Keratinocyte (primary cell): ENCODE results near the gene APBB1. TPM values are rescaled to one million over a fixed set of nuclear protein-coding genes. Genes with fewer than 3 reads are reported as not detected.

Experiments
- DNase-seq: peaks from one replicate; pipeline ENCODE4 v3.0.0-alpha.2; 2011; ENCODE audit warnings: low read depth, missing footprints, low spot score
- FAIRE-seq: peaks from 2 replicates; lab custom pipeline; 2011; peaks lifted over from hg19 to GRCh38; lab: Jason Lieb, UNC
- H2AFZ ChIP-seq: 2 replicates; pipeline ENCODE4 v1.6.0; 2012; ENCODE audit warnings: low read length, control low read depth, inconsistent platforms; ENCODE audit not compliant: control insufficient read depth
- H3K27ac ChIP-seq: 2 replicates; pipeline ENCODE4 v1.5.1; 2011; ENCODE audit warnings: low read length; ENCODE audit not compliant: control insufficient read depth, insufficient read depth
- H3K27me3 ChIP-seq: 3 replicates; pipeline ENCODE4 v1.6.0; 2011; ENCODE audit warnings: low read length; ENCODE audit not compliant: control insufficient read depth, insufficient read depth; ENCODE audit errors: extremely low read depth
- H3K36me3 ChIP-seq, 2 experiments: 2 replicates in 1 of 2; 3 replicates in 1 of 2; pipeline ENCODE4 v1.5.1; 2011; ENCODE audit warnings: low read length in 2 of 2, mild to moderate bottlenecking in 1 of 2; ENCODE audit not compliant: control insufficient read depth in 2 of 2, insufficient read depth in 2 of 2; ENCODE audit errors: extremely low read depth in 1 of 2
- H3K4me1 ChIP-seq: 3 replicates; pipeline ENCODE4 v1.5.1; 2011; ENCODE audit warnings: low read length; ENCODE audit not compliant: control insufficient read depth, insufficient read depth; ENCODE audit errors: extremely low read depth
- H3K4me2 ChIP-seq: 3 replicates; pipeline ENCODE4 v1.6.0; 2011; ENCODE audit warnings: low read depth, low read length; ENCODE audit not compliant: control insufficient read depth, insufficient read depth; ENCODE audit errors: extremely low read depth
- H3K4me3 ChIP-seq, 3 experiments: fragments of 200-600 bp in 1 of 3; sonication (generic) in 1 of 3; 2 replicates in 2 of 3; 3 replicates in 1 of 3; pipeline ENCODE4 v1.5.1; 2011 to 2016; ENCODE audit warnings: low read length in 3 of 3, mild to moderate bottlenecking in 3 of 3, control low read depth in 2 of 3, inconsistent platforms in 1 of 3, low read depth in 1 of 3, mixed read lengths in 1 of 3, mixed run types in 1 of 3, moderate library complexity in 1 of 3; ENCODE audit not compliant: control insufficient read depth in 2 of 3, insufficient read depth in 2 of 3; ENCODE audit errors: extremely low read depth in 1 of 3
- H3K79me2 ChIP-seq: 2 replicates; pipeline ENCODE4 v1.6.0; 2012; ENCODE audit warnings: low read length; ENCODE audit not compliant: control insufficient read depth, insufficient read depth
- H3K9ac ChIP-seq: 3 replicates; pipeline ENCODE4 v1.6.0; 2011; ENCODE audit warnings: low read length; ENCODE audit not compliant: control insufficient read depth, insufficient read depth; ENCODE audit errors: extremely low read depth
- H3K9me1 ChIP-seq: 3 replicates; pipeline ENCODE4 v1.6.0; 2011; ENCODE audit warnings: low read length; ENCODE audit not compliant: control insufficient read depth, insufficient read depth; ENCODE audit errors: extremely low read depth
- H3K9me3 ChIP-seq: 2 replicates; pipeline ENCODE4 v1.5.1; 2012; ENCODE audit warnings: low read depth, low read length; ENCODE audit not compliant: control insufficient read depth
- H4K20me1 ChIP-seq: 3 replicates; pipeline ENCODE4 v1.6.0; 2011; ENCODE audit warnings: low read length; ENCODE audit not compliant: control insufficient read depth, insufficient read depth; ENCODE audit errors: extremely low read depth
- EZH2 ChIP-seq: IDR thresholded peaks from one replicate; pipeline ENCODE4 v1.6.1; 2012; ENCODE audit warnings: inconsistent platforms, mild to moderate bottlenecking, low read length, moderate library complexity
- dilution Hi-C: fragments of 300-500 bp; cut with MboI; formaldehyde crosslinking; loops from one replicate; pipeline ENCODE4 v1.7.0; 2020; ENCODE audit warnings: low sequenced_read_pairs; ENCODE audit not compliant: extremely low pct_ligation_motif_present
- polyA plus RNA-seq, 5 experiments: library from polyadenylated mRNA; depleted of rRNA in 3 of 5; stranded (reverse) in 3 of 5; stranded (forward) in 1 of 5; unstranded in 1 of 5; fragments of >200 nt; gene quantifications; 1 replicate in 1 of 5; 2 replicates in 3 of 5; 3 replicates in 1 of 5; pipeline versions ENCODE4 v1.2.1 to v1.2.3, GENCODE V29; 2011 to 2012; ENCODE audit warnings: missing spikeins in 2 of 5, low read depth in 1 of 5, low replicate concordance in 1 of 5
- TF ChIP-seq, protein P1 (sequence below), 3 experiments: IDR thresholded peaks in 1 of 3; conservative IDR thresholded peaks in 1 of 3; optimal IDR thresholded peaks in 1 of 3; 2 replicates in 2 of 3; 3 replicates in 1 of 3; pipeline versions ENCODE3 to v1.5.1; 2011; ENCODE audit warnings: low read length in 3 of 3, mild to moderate bottlenecking in 3 of 3, moderate library complexity in 2 of 3, control low read depth in 1 of 3, inconsistent platforms in 1 of 3; ENCODE audit not compliant: insufficient read depth in 2 of 3; ENCODE audit errors: extremely low read depth in 1 of 3

The APBB1 gene
- polyA plus RNA-seq, 1 donor (not counting 4 experiments of a cell fraction or from before 2014, with no cell fraction given) = 3.7 TPM

DNA sequence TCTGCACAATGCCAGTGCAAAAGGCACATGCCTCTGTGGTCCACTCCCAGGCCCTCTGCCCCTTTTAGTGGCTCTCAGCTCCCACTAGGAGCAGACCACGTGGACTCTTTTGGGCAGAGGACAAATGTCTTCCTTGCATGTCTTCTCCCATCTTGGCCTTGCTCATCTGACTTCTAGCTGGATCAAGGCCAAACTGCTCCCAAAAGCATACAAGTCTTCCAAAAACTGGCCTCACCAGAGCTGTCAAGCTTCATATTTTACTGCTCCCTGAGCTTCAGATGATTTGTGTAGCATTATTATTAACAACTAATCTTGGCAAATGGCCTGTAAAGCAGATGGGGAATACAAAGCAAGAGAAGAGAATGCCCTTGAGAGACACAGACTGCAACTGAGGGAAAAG lies 21.7 kb downstream of the APBB1 start:
- Histone ChIP-seq H3K36me3 (no peaks in the 10 kb centered on the region), H3K27ac (no peak overlapping the region), H3K9me3 (no peaks in the 10 kb centered on the region), H4K20me1 (no peaks in the 10 kb centered on the region), H3K4me3 (no peak overlapping the region), H3K9ac (no peak overlapping the region), H3K79me2 (no peaks in the 10 kb centered on the region), H3K9me1 (no peaks in the 10 kb centered on the region), H3K27me3 (no peaks in the 10 kb centered on the region), H3K4me2 (no peak overlapping the region), H3K4me1 (no peaks in the 10 kb centered on the region), H2AFZ (no peak overlapping the region)
- TF ChIP-seq, protein P1, sequence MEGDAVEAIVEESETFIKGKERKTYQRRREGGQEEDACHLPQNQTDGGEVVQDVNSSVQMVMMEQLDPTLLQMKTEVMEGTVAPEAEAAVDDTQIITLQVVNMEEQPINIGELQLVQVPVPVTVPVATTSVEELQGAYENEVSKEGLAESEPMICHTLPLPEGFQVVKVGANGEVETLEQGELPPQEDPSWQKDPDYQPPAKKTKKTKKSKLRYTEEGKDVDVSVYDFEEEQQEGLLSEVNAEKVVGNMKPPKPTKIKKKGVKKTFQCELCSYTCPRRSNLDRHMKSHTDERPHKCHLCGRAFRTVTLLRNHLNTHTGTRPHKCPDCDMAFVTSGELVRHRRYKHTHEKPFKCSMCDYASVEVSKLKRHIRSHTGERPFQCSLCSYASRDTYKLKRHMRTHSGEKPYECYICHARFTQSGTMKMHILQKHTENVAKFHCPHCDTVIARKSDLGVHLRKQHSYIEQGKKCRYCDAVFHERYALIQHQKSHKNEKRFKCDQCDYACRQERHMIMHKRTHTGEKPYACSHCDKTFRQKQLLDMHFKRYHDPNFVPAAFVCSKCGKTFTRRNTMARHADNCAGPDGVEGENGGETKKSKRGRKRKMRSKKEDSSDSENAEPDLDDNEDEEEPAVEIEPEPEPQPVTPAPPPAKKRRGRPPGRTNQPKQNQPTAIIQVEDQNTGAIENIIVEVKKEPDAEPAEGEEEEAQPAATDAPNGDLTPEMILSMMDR (optimal IDR thresholded peaks at IDR 0.05 in 1 of 3, IDR thresholded peaks at IDR 0.05 in 1 of 3, conservative IDR thresholded peaks at IDR 0.05 in 1 of 3; ENCODE audit: extremely low read depth in 1 of 3, insufficient read depth in 2 of 3, low read length in 3 of 3) = no peak
- TF ChIP-seq EZH2 = no peak
- FAIRE-seq (no peak), DNase-seq (no peak)
- dilution Hi-C loops = no loop called here

DNA sequence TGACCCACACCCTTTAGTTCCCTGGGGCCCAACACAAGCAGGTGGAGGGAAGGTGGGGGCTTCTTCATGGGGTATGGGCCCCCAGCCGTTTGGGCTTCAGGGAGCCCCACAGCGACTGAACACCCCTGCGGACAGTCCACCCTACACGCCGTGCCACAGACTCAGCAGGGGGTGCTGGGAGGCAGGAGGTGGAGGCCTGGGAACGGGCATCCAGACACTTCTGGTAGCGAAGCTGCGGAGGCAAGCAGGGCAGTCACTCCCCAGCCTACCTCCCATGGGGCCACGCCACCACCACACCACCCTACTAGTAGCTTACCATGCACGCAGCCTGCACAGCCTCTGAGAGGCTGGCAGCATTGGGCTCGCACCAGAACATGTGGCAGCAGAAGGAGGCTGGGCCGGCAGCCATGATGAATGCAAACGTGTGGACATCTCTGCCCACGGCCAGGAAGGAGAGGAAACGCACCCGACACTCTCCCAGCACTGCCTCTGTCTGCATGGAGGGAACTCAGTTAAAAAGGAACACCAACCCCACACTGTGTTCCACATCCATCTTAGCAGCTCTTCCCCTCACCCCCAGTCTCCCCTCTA lies 23.3 kb downstream of the APBB1 start:
- Histone ChIP-seq H3K4me1 (no peaks in the 10 kb centered on the region), H3K36me3 (no peaks in the 10 kb centered on the region), H3K79me2 (no peaks in the 10 kb centered on the region), H3K9me1 (no peaks in the 10 kb centered on the region), H3K27ac (no peak overlapping the region), H3K9me3 (no peaks in the 10 kb centered on the region), H3K27me3 (no peaks in the 10 kb centered on the region), H3K9ac (no peak overlapping the region), H4K20me1 (no peaks in the 10 kb centered on the region), H3K4me2 (no peak overlapping the region), H3K4me3 (no peak overlapping the region), H2AFZ (no peak overlapping the region)
- dilution Hi-C loops = no loop called here
- FAIRE-seq (no peak), DNase-seq (no peak)
- TF ChIP-seq EZH2 = no peak
- TF ChIP-seq, protein P1 (optimal IDR thresholded peaks at IDR 0.05 in 1 of 3, IDR thresholded peaks at IDR 0.05 in 1 of 3, conservative IDR thresholded peaks at IDR 0.05 in 1 of 3; ENCODE audit: extremely low read depth in 1 of 3, insufficient read depth in 2 of 3, low read length in 3 of 3) = no peak
